GM12872 (cell line): ENCODE results near the gene NXPE2.

Source experiments
- TF ChIP-seq, protein P1 (sequence below): IDR thresholded peaks from 3 replicates; pipeline ENCODE4 v1.5.1; 2011; ENCODE audit warnings: low read depth, mild to moderate bottlenecking, low read length, moderate library complexity; ENCODE audit not compliant: insufficient read depth

NXPE2 gene

GRCh38 chr11:114678125-114679036 lies at the start of gene NXPE2:
TSS of gene NXPE2 (plus strand) at chr11:114678527. CDS start at chr11:114678576, 49 bp downstream.
- TF ChIP-seq, protein P1, sequence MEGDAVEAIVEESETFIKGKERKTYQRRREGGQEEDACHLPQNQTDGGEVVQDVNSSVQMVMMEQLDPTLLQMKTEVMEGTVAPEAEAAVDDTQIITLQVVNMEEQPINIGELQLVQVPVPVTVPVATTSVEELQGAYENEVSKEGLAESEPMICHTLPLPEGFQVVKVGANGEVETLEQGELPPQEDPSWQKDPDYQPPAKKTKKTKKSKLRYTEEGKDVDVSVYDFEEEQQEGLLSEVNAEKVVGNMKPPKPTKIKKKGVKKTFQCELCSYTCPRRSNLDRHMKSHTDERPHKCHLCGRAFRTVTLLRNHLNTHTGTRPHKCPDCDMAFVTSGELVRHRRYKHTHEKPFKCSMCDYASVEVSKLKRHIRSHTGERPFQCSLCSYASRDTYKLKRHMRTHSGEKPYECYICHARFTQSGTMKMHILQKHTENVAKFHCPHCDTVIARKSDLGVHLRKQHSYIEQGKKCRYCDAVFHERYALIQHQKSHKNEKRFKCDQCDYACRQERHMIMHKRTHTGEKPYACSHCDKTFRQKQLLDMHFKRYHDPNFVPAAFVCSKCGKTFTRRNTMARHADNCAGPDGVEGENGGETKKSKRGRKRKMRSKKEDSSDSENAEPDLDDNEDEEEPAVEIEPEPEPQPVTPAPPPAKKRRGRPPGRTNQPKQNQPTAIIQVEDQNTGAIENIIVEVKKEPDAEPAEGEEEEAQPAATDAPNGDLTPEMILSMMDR = no peak

GRCh38 chr11:114650661-114651060 lies 27.7 kb upstream of the NXPE2 start:
- TF ChIP-seq, protein P1 = no peak

- TF ChIP-seq, protein P1 = no peak
These were observed 27.1 kb upstream of the NXPE2 start for GRCh38 chr11:114651145-114651718.

DNA sequence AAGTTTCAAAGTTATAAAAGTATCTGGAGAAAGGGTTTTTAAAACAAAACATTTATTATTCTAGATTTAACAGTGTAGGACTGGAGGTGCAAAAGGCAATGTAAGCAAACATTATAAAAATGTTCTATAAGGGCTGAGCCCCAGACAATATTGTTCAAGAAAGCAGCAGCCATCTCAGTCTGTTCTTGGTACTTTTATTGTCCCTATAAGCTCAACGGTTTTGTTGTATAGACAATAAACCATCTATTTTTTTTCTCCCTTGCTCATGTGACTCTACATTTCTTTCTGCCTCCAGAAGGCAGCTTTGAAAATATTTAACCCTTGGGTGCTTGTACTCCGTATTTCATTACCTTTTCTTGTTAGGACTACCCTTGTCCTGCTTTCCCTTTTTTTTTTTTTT lies 25.2 kb upstream of the NXPE2 start:
- TF ChIP-seq, protein P1 = no peak

- TF ChIP-seq, protein P1 = no peak
These were observed 13.7 kb upstream of the NXPE2 start for GRCh38 chr11:114664641-114665040.

- TF ChIP-seq, protein P1 = no peak
These were observed 11.6 kb upstream of the NXPE2 start for GRCh38 chr11:114666760-114667159.

DNA sequence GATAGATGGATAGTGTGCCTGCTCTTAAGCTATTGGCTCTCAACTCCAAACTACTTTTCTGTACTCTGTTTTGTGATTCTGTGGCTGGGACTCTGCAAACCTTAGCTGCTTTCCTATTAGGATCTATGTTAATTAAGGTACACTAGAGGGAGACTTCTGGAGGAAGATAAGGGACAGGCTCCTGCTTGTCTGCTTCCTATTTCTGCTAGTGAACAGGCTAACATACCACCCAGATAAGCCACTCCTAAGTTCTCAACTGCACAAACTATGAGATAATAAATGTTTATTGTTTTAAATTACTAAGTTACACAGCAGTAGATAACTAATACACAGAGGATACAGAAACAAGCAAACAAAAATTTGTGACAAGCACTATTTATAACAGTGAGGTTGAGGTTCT lies 10.2 kb upstream of the NXPE2 start:
- TF ChIP-seq, protein P1 = no peak
